ENCODE measurements around the gene TGM2. TPM values are rescaled to one million over a fixed set of nuclear protein-coding genes. Genes with fewer than 3 reads are reported as not detected.

The TGM2 gene
- total RNA-seq, 4 donors from 2014 or later = 72.0 to 200 (median 73.4) TPM

DNA sequence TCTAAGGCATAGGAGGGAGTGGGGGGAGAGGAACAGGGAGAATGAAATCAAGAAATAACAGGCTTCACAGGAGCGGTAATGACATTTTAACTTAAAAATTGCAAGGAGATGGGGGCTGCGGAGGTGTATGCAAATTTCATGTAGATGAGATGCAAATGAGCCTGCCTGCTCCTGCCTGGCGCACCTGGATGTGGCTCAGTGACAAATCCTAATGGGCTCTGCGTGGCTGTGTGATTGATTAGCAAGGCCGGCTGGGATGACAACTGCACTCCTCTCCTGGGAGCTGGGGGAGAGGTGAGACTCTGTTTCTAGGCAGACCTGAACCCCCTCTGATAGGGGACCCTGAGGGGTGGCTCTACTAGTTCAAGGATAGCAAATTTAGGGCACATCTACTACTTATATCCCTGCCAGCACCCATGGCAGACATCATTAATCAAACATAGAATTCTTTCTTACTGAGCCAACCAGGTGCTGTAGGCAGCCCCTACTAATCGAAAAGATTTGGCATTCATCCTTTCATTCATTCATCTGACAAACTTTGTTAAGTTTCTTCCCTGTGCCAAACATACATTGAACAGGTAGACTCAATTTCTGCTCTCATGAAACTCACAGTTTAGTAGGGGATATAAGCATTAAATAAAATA, 38.4 kb upstream of the TGM2 start:
- DNase-seq (ENCODE audit: low spot score) (no peak), ATAC-seq (ENCODE audit: low FRiP score) (no peak)
- TF ChIP-seq, protein P1, sequence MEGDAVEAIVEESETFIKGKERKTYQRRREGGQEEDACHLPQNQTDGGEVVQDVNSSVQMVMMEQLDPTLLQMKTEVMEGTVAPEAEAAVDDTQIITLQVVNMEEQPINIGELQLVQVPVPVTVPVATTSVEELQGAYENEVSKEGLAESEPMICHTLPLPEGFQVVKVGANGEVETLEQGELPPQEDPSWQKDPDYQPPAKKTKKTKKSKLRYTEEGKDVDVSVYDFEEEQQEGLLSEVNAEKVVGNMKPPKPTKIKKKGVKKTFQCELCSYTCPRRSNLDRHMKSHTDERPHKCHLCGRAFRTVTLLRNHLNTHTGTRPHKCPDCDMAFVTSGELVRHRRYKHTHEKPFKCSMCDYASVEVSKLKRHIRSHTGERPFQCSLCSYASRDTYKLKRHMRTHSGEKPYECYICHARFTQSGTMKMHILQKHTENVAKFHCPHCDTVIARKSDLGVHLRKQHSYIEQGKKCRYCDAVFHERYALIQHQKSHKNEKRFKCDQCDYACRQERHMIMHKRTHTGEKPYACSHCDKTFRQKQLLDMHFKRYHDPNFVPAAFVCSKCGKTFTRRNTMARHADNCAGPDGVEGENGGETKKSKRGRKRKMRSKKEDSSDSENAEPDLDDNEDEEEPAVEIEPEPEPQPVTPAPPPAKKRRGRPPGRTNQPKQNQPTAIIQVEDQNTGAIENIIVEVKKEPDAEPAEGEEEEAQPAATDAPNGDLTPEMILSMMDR (IDR thresholded peaks at IDR 0.05) = no peak

DNA sequence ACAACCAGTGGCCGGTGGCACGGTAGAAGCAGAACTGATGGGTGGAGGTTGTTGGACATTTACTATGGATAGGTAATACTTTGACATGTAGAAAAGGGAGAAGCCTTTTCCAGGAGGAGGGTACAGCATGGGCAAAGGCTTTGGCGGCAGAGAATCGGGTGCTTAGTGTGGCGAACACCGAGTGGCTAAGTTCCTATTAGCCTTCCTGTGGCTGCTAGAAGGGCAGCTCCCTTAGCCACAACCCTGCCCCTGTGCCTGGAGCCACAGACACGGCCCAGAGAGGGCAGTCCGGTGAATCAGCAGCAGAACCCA, 37.9 kb upstream of the TGM2 start:
- DNase-seq (ENCODE audit: low spot score) = no peak
- TF ChIP-seq, protein P1 (IDR thresholded peaks at IDR 0.05) = no peak
- no peak for ATAC-seq (ENCODE audit: low FRiP score)

DNA sequence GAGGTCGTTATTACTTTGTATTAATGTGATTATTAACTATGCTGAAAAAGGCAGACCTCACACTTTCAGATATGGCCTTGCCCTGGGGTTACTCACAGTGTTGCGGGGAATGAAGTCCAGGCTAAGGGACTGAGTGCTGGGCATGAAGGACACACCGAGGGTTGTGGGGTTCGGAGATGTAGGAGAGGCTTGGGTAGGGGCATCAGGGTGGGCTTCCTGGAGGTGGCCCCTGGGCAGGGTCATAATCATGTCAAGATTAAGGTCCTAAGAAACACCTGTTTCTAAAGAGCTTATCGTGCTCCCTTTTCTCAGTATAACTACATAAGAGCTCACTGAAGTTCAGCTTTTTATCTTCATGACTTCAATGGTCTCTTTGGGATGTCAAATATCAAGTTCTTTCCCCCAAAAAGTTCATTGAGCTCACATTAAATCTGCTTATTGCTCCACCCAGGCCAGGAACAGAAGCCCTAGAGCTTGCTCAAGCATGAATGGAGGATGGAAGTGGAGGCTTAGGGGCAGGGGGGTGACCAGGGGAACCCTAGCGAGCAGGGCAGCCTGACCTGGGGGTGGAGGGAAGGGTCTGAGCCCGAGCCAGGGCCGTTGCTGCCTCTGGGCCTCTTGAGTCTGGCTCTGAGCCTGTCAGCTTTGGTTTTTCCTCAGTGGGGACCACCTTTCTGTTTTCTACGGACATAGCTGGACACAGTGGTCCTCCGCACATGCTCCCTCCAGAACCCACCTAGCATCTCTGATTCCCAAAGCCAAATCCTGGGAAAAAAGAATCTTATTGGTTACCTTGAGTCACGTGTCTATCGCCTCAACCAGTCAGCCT, 37.3 kb upstream of the TGM2 start:
- DNase-seq (ENCODE audit: low spot score) (no peak), ATAC-seq (ENCODE audit: low FRiP score) (no peak)
- TF ChIP-seq, protein P1 (IDR thresholded peaks at IDR 0.05) = no peak

GRCh38 chr20:38201356-38201755, 36.3 kb upstream of the TGM2 start:
- TF ChIP-seq, protein P1 (IDR thresholded peaks at IDR 0.05) = no peak
- no peak for DNase-seq (ENCODE audit: low spot score)
- ATAC-seq (ENCODE audit: low FRiP score) = no peak

GRCh38 chr20:38200646-38201045, 35.6 kb upstream of the TGM2 start:
- no peak for ATAC-seq (ENCODE audit: low FRiP score)
- TF ChIP-seq, protein P1 (IDR thresholded peaks at IDR 0.05) = no peak

GRCh38 chr20:38199501-38200390, 34.7 kb upstream of the TGM2 start:
- TF ChIP-seq, protein P1 (IDR thresholded peaks at IDR 0.05) = no peak
- DNase-seq (ENCODE audit: low spot score) (no peak), ATAC-seq (ENCODE audit: low FRiP score) (no peak)

More at GRCh38 chr20:38200646-38201045, 35.6 kb upstream of the TGM2 start:
- no peak for DNase-seq (ENCODE audit: low spot score)
